Measurements from ENCODE around the gene CDK6. TPM values are rescaled to one million over a fixed set of nuclear protein-coding genes. Genes with fewer than 3 reads are reported as not detected.

Gene CDK6
- total and polyA plus RNA-seq, 10 of the 15 experiments (the other 5 are each of a cell fraction or from before 2014, with no cell fraction given) = 8.0 to 118 (median 45.8) TPM

- no peaks in the 10 kb centered on the region for H3K36me3 ChIP-seq (ENCODE audit: control insufficient read depth in 2 of 2, insufficient read depth in 2 of 2, low read length in 1 of 2)
- 89% methylated on average over 1 of the region's 1 CpG for WGBS (ENCODE audit: insufficient coverage, insufficient replicate concordance, low lambda C conversion rate, missing lambda C conversion rate)
- no peak for DNase-seq (ENCODE audit: low read depth, low spot score)
- FAIRE-seq = no peak
- H2AFZ ChIP-seq (ENCODE audit: control insufficient read depth, low read depth, low read length) = no peak overlapping the region
- no peaks in the 10 kb centered on the region for H3K27me3 ChIP-seq (replicated peaks in 1 of 2; ENCODE audit: control insufficient read depth in 2 of 2, insufficient read depth in 2 of 2, low read length in 1 of 2)
- no peak overlapping the region for H3K4me2 ChIP-seq (ENCODE audit: control insufficient read depth, insufficient read depth)
- H3K9me3 ChIP-seq (replicated peaks; ENCODE audit: control insufficient read depth, insufficient read depth, low read length) = no peaks in the 10 kb centered on the region; the same call in 2 of the 3 replicates
- POLR2A ChIA-PET = no interaction called here
- TF ChIP-seq KAT2A (conservative IDR thresholded peaks at IDR 0.05; ENCODE audit: control insufficient read depth, low read depth, low read length) = no peak
- no peak for TF ChIP-seq NFIC (IDR thresholded peaks at IDR 0.05; ENCODE audit: low read depth, low read length)
- TF ChIP-seq CREB1 (IDR thresholded peaks at IDR 0.05; ENCODE audit: low read depth) = no peak
- no peak for TF ChIP-seq YY1 (IDR thresholded peaks at IDR 0.05; ENCODE audit: low read depth, low read length)
- no peak for TF ChIP-seq MEF2A (IDR thresholded peaks at IDR 0.05; ENCODE audit: insufficient read depth, low read depth, low read length)
- no peak for TF ChIP-seq PKNOX1 (IDR thresholded peaks at IDR 0.05)
- TF ChIP-seq ZNF687 (IDR thresholded peaks at IDR 0.05) = no peak
- TF ChIP-seq SUZ12 (IDR thresholded peaks at IDR 0.05; ENCODE audit: unreplicated experiment) = no peak
- TF ChIP-seq RFX5 (IDR thresholded peaks at IDR 0.05; ENCODE audit: low read depth, low read length) = no peak
- TF ChIP-seq TARDBP (IDR thresholded peaks at IDR 0.05; ENCODE audit: borderline replicate concordance) = no peak
- CTCF ChIA-PET = interaction anchor here (1.0 kb wide), 1 partner anchor 14 kb away, joined by 3 read pairs; no protein-coding TSS in a partner anchor
- no peak overlapping the region for H3K9ac ChIP-seq (ENCODE audit: control insufficient read depth, insufficient read depth, low read length)
- H3K4me1 ChIP-seq (ENCODE audit: control insufficient read depth, insufficient read depth, low read length) = no peaks in the 10 kb centered on the region
- H3K27ac ChIP-seq (ENCODE audit: control insufficient read depth, insufficient read depth) = no peak overlapping the region
- RAD21 ChIA-PET (ENCODE audit: unreplicated experiment) = no interaction called here
- intact Hi-C loops (cut with micrococcal nuclease; ENCODE audit: unreplicated experiment) (loop anchor here (2.0 kb wide), 1 partner anchor 14 kb away; the partner anchor contains the start of gene CDK6), in situ Hi-C loops (cut with MboI) (no loop called here)
- no peak overlapping the region for H3K4me3 ChIP-seq
- H4K20me1 ChIP-seq (ENCODE audit: control insufficient read depth, insufficient read depth) = no peaks in the 10 kb centered on the region
- ATAC-seq = no peak
- no TSS peak for BruUV-seq (replicated peaks)
- no peaks in the 10 kb centered on the region for H3K79me2 ChIP-seq (ENCODE audit: control insufficient read depth, insufficient read depth, low read length)
- SMC1A ChIA-PET (ENCODE audit: uncharacterized antibody, unreplicated experiment) = interaction anchor here (1.2 kb wide), 1 partner anchor 13 kb away, joined by 4 read pairs; no protein-coding TSS in a partner anchor
These were observed 14.1 kb upstream of the CDK6 start for GRCh38 chr7:92850516-92850915.

All from GM12878 (cell line).